ENCODE results near the gene XIST. TPM values are rescaled to one million over a fixed set of nuclear protein-coding genes. Genes with fewer than 3 reads are reported as not detected.

XIST gene
- total RNA-seq, 2 donors from 2014 or later, result 0.11 to 262 TPM

DNA sequence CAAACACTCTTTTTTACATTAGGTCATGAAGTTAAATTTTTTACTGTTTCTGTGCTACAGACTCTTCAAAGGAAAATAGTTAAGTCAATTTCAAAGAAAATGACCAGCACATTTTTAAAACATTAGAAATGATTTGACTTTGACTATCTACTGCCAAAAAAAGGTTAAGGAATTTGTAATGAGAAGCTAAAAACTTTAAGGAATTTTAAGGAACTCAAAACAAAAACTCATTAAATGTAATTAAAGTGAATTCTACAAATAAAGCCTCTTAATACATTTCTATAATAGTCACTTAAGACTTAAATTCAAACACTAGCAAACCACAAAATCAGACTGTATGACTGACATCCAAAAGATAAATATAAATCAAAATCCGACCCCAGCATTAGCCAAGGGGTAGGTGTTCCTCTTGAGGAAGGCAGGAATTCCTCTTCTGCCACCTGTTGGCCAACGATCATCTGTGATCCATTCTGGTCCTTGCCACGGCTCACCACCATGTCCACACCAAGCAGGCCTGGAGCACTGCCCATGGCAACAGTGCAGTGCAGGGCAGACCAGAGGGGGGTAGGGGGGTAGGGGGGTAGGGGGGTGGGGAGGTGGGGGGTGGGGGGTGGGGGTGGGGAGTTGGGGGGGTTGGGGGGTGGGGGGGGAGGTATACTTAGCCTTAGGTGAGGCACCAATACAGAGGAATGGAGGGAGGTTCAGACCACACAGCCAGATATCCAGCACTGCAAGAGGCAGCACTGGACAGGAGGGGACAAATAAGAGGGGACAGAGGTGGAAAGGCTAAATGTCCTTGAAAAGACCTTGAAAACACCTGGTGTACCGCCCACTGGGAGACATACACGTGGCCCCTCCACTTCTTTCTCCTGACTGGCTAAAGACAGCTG is 2.1 kb downstream of the XIST start:
- peak overlapping the region in 1 of 2 donors; percentile 86 for H3K27ac Mint-ChIP-seq
- no peak overlapping the region for H3K4me3 Mint-ChIP-seq
- DNase-seq (ENCODE audit: low spot score), result no peak
- no peak for ATAC-seq
- no peaks in the 10 kb centered on the region for H3K27me3 Mint-ChIP-seq
- peaks cover 0 to 43% of the 10 kb centered on the region in 2 donors for H3K4me1 Mint-ChIP-seq (ENCODE audit: low read depth in 2 of 2)
- no peaks in the 10 kb centered on the region for H3K9me3 Mint-ChIP-seq
- H3K36me3 Mint-ChIP-seq, result no peaks in the 10 kb centered on the region

- H3K36me3 Mint-ChIP-seq, result no peaks in the 10 kb centered on the region
- no peak for DNase-seq (ENCODE audit: low spot score)
- no peak for ATAC-seq
- H3K27me3 Mint-ChIP-seq, result no peaks in the 10 kb centered on the region
- peaks cover 0 to 55% of the 10 kb centered on the region in 2 donors for H3K4me1 Mint-ChIP-seq (ENCODE audit: low read depth in 2 of 2)
- no peak overlapping the region for H3K27ac Mint-ChIP-seq
- H3K9me3 Mint-ChIP-seq, result no peaks in the 10 kb centered on the region
- no peak overlapping the region for H3K4me3 Mint-ChIP-seq
Measured at GRCh38 chrX:73849073-73849472, 3.4 kb downstream of the XIST start.

DNA sequence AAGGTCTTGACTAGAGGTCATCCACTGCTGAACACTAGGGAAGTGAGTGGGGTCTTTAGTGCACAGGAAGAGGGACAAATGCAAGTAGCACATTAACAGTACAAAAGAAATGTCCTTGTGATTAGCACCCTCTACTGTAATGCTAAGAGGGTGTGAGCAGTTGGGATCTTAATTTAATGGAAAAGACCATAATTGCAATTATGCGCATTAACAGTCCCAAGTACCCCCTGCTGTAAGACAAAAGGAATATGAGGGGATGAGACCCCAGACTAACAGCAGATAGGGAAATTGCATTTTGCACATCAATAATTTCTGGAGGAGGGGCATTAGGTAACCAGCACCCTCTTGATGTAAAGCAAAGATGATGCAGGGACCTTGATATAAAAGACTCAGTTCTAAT is 4.5 kb downstream of the XIST start:
- peaks cover 0 to 63% of the 10 kb centered on the region in 2 donors for H3K4me1 Mint-ChIP-seq (ENCODE audit: low read depth in 2 of 2)
- H3K27me3 Mint-ChIP-seq, result no peaks in the 10 kb centered on the region
- H3K9me3 Mint-ChIP-seq, result no peaks in the 10 kb centered on the region
- H3K36me3 Mint-ChIP-seq, result no peaks in the 10 kb centered on the region
- no peak overlapping the region for H3K4me3 Mint-ChIP-seq
- no peak overlapping the region for H3K27ac Mint-ChIP-seq
- DNase-seq (ENCODE audit: low spot score), result no peak
- no peak for ATAC-seq

DNA sequence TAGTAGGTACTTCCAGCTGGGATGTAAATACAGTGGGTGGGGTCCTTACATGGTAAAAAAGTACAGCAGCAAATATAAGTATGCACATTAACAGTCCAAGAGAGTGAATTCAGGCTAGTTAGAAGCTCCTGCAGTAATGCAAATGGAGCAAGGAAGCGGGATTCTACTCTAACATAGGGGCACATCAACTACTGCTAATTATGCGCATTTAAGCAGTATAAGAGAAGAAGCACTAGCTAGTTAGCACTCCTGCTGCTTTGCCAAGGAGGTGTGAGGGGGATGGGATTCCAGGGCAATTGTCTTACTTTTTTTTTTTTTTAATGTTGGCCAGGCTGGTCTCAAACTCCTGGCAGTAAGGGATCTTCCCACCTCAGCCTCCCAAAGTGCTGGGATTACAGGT is 5.4 kb downstream of the XIST start:
- H3K9me3 Mint-ChIP-seq, result no peaks in the 10 kb centered on the region
- no peaks in the 10 kb centered on the region for H3K36me3 Mint-ChIP-seq
- no peak overlapping the region for H3K4me3 Mint-ChIP-seq
- H3K27ac Mint-ChIP-seq, result no peak overlapping the region
- no peak for DNase-seq (ENCODE audit: low spot score)
- H3K4me1 Mint-ChIP-seq (ENCODE audit: low read depth in 2 of 2), result peaks cover 0 to 67% of the 10 kb centered on the region in 2 donors
- no peaks in the 10 kb centered on the region for H3K27me3 Mint-ChIP-seq
- ATAC-seq, result no peak

- H3K36me3 Mint-ChIP-seq, result no peaks in the 10 kb centered on the region
- no peak for ATAC-seq
- no peak for DNase-seq (ENCODE audit: low spot score)
- H3K4me1 Mint-ChIP-seq (ENCODE audit: low read depth in 2 of 2), result peaks cover 0 to 55% of the 10 kb centered on the region in 2 donors
- H3K9me3 Mint-ChIP-seq, result no peaks in the 10 kb centered on the region
- H3K27me3 Mint-ChIP-seq, result no peaks in the 10 kb centered on the region
- no peak overlapping the region for H3K4me3 Mint-ChIP-seq
- no peak overlapping the region for H3K27ac Mint-ChIP-seq
Measured at GRCh38 chrX:73842541-73843234, 9.8 kb downstream of the XIST start.

- DNase-seq (ENCODE audit: low spot score) (no peak), ATAC-seq (no peak)
- no peak overlapping the region for H3K27ac Mint-ChIP-seq
- H3K4me3 Mint-ChIP-seq, result no peak overlapping the region
- peaks cover 0 to 54% of the 10 kb centered on the region in 2 donors for H3K4me1 Mint-ChIP-seq (ENCODE audit: low read depth in 2 of 2)
- H3K9me3 Mint-ChIP-seq, result no peaks in the 10 kb centered on the region
- no peaks in the 10 kb centered on the region for H3K27me3 Mint-ChIP-seq
- no peaks in the 10 kb centered on the region for H3K36me3 Mint-ChIP-seq
Measured at GRCh38 chrX:73841337-73841736, 11.2 kb downstream of the XIST start.

- DNase-seq (ENCODE audit: low spot score), result no peak
- no peak for ATAC-seq
- H3K27ac Mint-ChIP-seq, result no peak overlapping the region
Measured at GRCh38 chrX:73840120-73840924, 12.2 kb downstream of the XIST start.

DNA sequence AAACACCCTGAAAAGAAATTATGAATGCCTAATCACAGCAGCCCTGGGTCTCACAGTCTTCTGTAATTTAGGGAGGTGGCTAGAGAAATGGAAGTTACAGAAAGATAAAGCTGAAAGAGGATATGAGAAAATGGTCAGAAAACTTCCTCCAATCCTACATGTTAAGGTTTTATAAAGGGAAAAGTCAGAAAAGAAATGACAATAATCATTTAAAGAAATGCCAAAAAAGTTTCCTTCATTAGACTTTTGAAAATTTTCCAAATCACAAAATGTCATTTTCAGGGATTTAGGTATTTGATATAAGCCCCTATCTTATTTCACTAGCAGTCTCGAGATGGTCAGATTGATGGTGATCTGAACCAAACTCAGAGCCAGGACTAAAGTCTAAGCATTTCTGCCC is 13.4 kb downstream of the XIST start:
- Mint-ChIP-seq H3K4me3 (no peak overlapping the region), H3K4me1 (ENCODE audit: low read depth in 2 of 2) (peaks cover 0 to 38% of the 10 kb centered on the region in 2 donors), H3K36me3 (no peaks in the 10 kb centered on the region), H3K27ac (no peak overlapping the region), H3K27me3 (no peaks in the 10 kb centered on the region), H3K9me3 (no peaks in the 10 kb centered on the region)
- no peak for ATAC-seq
- no peak for DNase-seq (ENCODE audit: low spot score)

More at GRCh38 chrX:73840120-73840924, 12.2 kb downstream of the XIST start:
- Mint-ChIP-seq H3K27me3 (no peaks in the 10 kb centered on the region), H3K36me3 (no peaks in the 10 kb centered on the region), H3K4me3 (no peak overlapping the region), H3K4me1 (ENCODE audit: low read depth in 2 of 2) (peaks cover 0 to 46% of the 10 kb centered on the region in 2 donors), H3K9me3 (no peaks in the 10 kb centered on the region)

- H3K4me3 Mint-ChIP-seq, result no peak overlapping the region
- no peaks in the 10 kb centered on the region for H3K36me3 Mint-ChIP-seq
- DNase-seq (ENCODE audit: low spot score), result no peak
- no peaks in the 10 kb centered on the region for H3K9me3 Mint-ChIP-seq
- no peaks in the 10 kb centered on the region for H3K27me3 Mint-ChIP-seq
- no peak overlapping the region for H3K27ac Mint-ChIP-seq
- no peak for ATAC-seq
- H3K4me1 Mint-ChIP-seq (ENCODE audit: low read depth in 2 of 2), result peaks cover 0 to 30% of the 10 kb centered on the region in 2 donors
Measured at GRCh38 chrX:73838123-73838522, 14.4 kb downstream of the XIST start.

- ATAC-seq (no peak), DNase-seq (ENCODE audit: low spot score) (no peak)
- H3K36me3 Mint-ChIP-seq, result no peaks in the 10 kb centered on the region
- H3K27ac Mint-ChIP-seq, result no peak overlapping the region
- peaks cover 0 to 21% of the 10 kb centered on the region in 2 donors for H3K4me1 Mint-ChIP-seq (ENCODE audit: low read depth in 2 of 2)
- H3K4me3 Mint-ChIP-seq, result no peak overlapping the region
- no peaks in the 10 kb centered on the region for H3K9me3 Mint-ChIP-seq
- no peaks in the 10 kb centered on the region for H3K27me3 Mint-ChIP-seq
Measured at GRCh38 chrX:73836956-73837477, 15.5 kb downstream of the XIST start.

DNA sequence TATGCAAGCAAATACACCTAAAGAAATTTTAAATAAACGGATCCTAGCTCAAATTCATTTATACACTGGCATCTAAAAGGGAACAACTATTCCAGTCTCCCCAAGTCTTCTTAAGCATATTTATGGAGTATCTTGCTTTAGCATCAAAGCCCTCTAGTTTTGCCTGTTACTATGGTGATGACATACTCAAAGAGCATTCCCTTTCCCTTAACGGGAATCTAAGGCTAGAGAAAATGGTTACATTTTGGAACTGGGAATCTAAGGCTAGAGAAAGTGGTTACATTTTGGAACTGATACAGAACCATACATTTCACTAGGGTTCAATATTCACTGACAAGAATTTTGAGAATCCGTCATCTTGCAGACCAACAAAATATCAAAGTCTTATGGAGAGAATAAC is 18.3 kb downstream of the XIST start:
- Mint-ChIP-seq H3K36me3 (no peaks in the 10 kb centered on the region), H3K4me1 (ENCODE audit: low read depth in 2 of 2) (peaks cover 0 to 18% of the 10 kb centered on the region in 2 donors), H3K9me3 (no peaks in the 10 kb centered on the region), H3K27ac (no peak overlapping the region), H3K4me3 (no peak overlapping the region), H3K27me3 (no peaks in the 10 kb centered on the region)
- DNase-seq (ENCODE audit: low spot score), result no peak
- ATAC-seq, result no peak

DNA sequence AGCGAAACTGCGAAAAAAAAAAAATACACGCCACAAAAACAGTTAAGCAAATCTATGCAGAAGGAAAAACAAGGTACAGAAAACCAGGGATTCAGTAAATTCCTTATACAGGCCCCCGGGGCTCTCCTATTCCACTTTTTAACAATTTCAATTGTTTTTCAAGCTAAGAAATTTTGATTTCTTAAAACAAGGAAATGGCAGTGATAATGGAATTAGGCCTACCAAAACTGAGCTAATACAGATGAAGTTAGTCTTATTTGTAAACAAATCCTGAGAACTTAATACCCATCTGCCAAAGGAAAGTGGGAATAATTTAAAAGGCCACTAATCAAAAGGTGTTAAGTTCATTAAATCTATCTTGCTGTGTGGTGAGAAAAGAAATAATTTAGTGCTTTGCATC is 20.2 kb downstream of the XIST start:
- no peak overlapping the region for H3K4me3 Mint-ChIP-seq
- no peak for ATAC-seq
- no peak for DNase-seq (ENCODE audit: low spot score)
- no peak overlapping the region for H3K27ac Mint-ChIP-seq
- peaks cover 0 to 3% of the 10 kb centered on the region in 2 donors for H3K27me3 Mint-ChIP-seq
- H3K9me3 Mint-ChIP-seq, result no peaks in the 10 kb centered on the region
- H3K36me3 Mint-ChIP-seq, result no peaks in the 10 kb centered on the region
- peaks cover 0 to 24% of the 10 kb centered on the region in 2 donors for H3K4me1 Mint-ChIP-seq (ENCODE audit: low read depth in 2 of 2)

- Mint-ChIP-seq H3K4me1 (ENCODE audit: low read depth in 2 of 2) (peaks cover 0 to 23% of the 10 kb centered on the region in 2 donors), H3K4me3 (no peak overlapping the region), H3K27ac (no peak overlapping the region), H3K36me3 (no peaks in the 10 kb centered on the region), H3K27me3 (peaks cover 0 to 9% of the 10 kb centered on the region in 2 donors), H3K9me3 (no peaks in the 10 kb centered on the region)
- ATAC-seq (no peak), DNase-seq (ENCODE audit: low spot score) (no peak)
Measured at GRCh38 chrX:73831500-73831899, 21.0 kb downstream of the XIST start.

All from natural killer cell treated with Interleukin-12 subunit alpha and Interleukin-12 subunit beta and Interleukin-15 and Interleukin-18, amount 100 ng/mL, for 72 hours (primary cell).